22Rv1 (cell line): ENCODE measurements around the gene KIRREL3.

Experiments used
- CTCF ChIP-seq: fragments of 450-650 bp; IDR thresholded peaks from 2 replicates; pipeline ENCODE4 v1.5.1; 2017; ENCODE audit warnings: mild to moderate bottlenecking
- ZFX ChIP-seq: fragments of 450-650 bp; IDR thresholded peaks from 2 replicates; pipeline ENCODE4 v1.6.1; 2017; ENCODE audit warnings: antibody characterized with exemption, borderline replicate concordance

GRCh38 chr11:126477535-126478305 is 522.9 kb downstream of the KIRREL3 start:
- TF ChIP-seq CTCF: no peak
- TF ChIP-seq ZFX: no peak
